MG63 (cell line): ENCODE measurements around the gene LONRF3. TPM values are rescaled to one million over a fixed set of nuclear protein-coding genes. Genes with fewer than 3 reads are reported as not detected.

ENCODE experiments used
- DNase-seq: peaks from one replicate; pipeline ENCODE4 v3.0.0-alpha.2; 2020
- H3K27me3 ChIP-seq: fragments of 250-450 bp; sonication (Bioruptor Pico); 2 replicates; pipeline ENCODE4 v1.5.1; 2020; ENCODE audit warnings: mild to moderate bottlenecking, moderate library complexity
- H3K36me3 ChIP-seq: fragments of 250-450 bp; sonication (Bioruptor Pico); 2 replicates; pipeline ENCODE4 v1.5.1; 2020; ENCODE audit warnings: mild to moderate bottlenecking, moderate library complexity
- H3K4me3 ChIP-seq: fragments of 250-450 bp; sonication (Bioruptor Pico); 2 replicates; pipeline ENCODE4 v1.5.1; 2020; ENCODE audit warnings: mild to moderate bottlenecking, moderate library complexity
- H3K9me3 ChIP-seq: fragments of 250-450 bp; sonication (Bioruptor Pico); 2 replicates; pipeline ENCODE4 v1.5.1; 2020; ENCODE audit warnings: mild to moderate bottlenecking, moderate library complexity
- total RNA-seq: library from RNA; depleted of rRNA; stranded (reverse); fragments of >200 nt; shearing (Covaris generic); gene quantifications from 2 replicates; pipeline ENCODE4 v1.2.3, GENCODE V29; 2014; ENCODE audit warnings: low replicate concordance; rRNA removed

The LONRF3 gene
- total RNA-seq: not detected in 2 replicates

DNA sequence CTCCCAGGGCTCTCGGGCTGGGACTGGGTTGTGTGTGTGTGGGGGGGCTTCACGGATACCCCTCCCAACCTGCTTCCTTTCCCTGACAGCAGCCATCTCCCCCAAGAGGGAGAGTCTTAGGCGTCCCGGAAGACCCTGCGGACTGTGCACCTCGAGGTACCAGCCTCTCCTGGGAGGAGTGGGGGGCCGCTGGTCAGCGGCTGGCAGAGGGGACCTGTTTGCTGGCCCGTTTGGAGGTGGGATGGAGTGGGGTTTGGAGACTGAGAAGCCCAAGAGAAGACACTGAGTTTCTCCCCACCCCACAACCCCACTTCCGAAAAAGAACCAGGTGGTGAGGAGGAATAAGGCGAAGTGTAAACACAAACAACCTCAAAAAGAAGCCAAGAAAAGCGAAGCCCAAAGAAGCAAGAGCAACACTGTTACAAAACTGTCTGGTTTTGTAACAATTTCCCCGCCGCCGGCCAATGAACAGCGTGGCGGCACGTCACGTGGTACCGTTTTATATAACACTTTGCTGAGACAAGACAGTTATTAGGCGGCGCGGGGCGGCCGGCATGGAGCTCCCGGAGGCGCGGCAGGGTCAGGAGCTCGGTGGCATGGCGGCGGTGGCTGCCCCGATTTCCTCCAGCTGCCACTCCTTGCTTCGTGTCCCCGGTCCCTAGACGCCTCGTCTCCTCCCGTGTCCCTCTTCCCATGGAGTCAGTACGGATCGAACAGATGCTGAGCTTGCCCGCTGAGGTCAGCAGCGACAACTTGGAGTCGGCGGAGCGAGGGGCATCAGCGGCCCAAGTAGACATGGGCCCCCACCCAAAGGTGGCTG lies at the start of gene LONRF3:
LONRF3 (plus strand) TSS at position 531 of the 820 bp plus-strand sequence; CDS start at position 694, 163 bp downstream.
- peaks cover 21% of the 10 kb centered on the region for H3K27me3 ChIP-seq
- H3K36me3 ChIP-seq: no peaks in the 10 kb centered on the region
- peak within 1 kb of the TSS; percentile 27 for H3K4me3 ChIP-seq
- DNase-seq: peak; percentile 40
- no peaks in the 10 kb centered on the region for H3K9me3 ChIP-seq

DNA sequence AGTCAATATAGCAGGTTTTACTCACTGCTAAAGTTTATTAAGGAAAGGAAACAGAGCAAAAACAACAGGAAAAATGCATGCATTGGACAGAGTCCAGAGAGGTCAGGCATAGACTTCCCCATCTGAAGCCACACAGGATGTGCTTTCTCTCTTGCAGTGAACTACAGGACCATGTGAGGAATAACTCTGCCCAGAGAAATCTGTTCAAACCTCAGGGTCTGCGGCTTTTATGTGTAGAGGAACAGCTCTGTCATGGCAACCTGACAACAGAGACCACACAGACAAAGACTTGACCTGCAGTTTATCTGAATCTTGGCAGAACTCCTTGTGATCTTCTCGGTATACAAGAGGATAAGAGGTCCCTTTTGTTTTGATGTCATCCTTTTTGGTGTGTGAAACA lies 46.3 kb upstream of the LONRF3 start:
- Histone ChIP-seq H3K36me3 (no peaks in the 10 kb centered on the region), H3K9me3 (no peaks in the 10 kb centered on the region), H3K27me3 (no peaks in the 10 kb centered on the region), H3K4me3 (no peak overlapping the region)
- DNase-seq: no peak

DNA sequence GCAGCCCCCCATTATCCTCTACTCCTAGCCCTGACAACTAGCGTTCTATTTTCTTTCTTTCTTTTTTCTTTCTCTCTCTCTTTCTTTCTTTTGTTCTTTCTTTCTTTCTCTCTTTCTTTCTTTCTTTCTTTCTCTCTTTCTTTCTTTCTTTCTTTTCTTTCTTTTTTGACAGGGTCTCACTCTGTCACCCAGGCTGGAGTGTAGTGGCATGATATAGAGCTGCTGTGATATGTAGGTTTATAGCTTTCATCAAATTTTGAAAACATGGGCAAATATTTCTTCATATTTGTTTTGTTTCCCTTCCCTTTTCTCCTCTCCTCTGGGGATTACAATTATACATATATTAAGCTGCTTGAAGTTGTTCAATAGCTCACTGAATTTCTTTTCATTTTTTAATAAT lies 39.1 kb upstream of the LONRF3 start:
- Histone ChIP-seq H3K9me3 (no peaks in the 10 kb centered on the region), H3K27me3 (no peaks in the 10 kb centered on the region), H3K36me3 (no peaks in the 10 kb centered on the region), H3K4me3 (no peak overlapping the region)
- DNase-seq: no peak

DNA sequence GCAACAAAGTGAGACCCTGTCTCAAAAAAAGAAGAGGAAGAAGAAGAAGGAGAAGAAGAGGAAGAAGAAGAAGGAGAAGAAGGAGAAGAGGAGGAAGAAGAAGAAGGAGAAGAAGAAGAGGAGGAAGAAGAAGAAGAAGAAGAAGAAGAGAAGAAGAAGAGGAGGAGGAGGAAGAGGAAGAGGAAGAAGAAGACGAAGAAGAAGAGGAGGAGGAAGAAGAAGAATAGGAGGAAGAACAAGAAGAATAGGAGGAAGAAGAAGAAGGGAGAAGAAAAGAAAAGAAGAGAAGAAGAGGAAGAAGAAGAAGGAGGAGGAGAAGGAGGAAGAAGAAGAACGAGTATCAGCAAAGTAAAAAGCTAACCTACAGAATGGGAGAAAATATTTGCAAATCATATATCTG lies 33.3 kb upstream of the LONRF3 start:
- DNase-seq: no peak
- Histone ChIP-seq H3K27me3 (no peaks in the 10 kb centered on the region), H3K9me3 (no peaks in the 10 kb centered on the region), H3K4me3 (no peak overlapping the region), H3K36me3 (no peaks in the 10 kb centered on the region)

DNA sequence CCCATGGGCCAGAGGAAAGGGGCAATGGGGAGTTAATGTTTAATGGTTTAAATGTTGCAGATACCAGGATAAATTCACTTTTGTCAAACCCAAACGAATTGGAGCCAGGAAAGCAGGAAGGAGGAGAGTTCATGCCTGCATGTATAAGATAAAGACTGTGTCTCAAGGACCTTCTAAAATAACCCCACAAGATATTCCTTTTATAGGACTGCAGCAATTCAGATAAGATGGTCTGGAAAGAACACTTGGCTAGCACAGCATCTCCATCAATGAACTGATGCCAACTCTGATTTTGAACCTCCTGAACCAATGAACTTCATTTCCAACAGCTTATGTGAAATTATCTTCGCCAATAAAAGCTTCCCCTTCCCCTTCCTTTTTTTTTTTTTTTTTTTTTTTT lies 31.3 kb upstream of the LONRF3 start:
- H3K9me3 ChIP-seq: no peaks in the 10 kb centered on the region
- no peaks in the 10 kb centered on the region for H3K27me3 ChIP-seq
- no peaks in the 10 kb centered on the region for H3K36me3 ChIP-seq
- no peak overlapping the region for H3K4me3 ChIP-seq
- no peak for DNase-seq

DNA sequence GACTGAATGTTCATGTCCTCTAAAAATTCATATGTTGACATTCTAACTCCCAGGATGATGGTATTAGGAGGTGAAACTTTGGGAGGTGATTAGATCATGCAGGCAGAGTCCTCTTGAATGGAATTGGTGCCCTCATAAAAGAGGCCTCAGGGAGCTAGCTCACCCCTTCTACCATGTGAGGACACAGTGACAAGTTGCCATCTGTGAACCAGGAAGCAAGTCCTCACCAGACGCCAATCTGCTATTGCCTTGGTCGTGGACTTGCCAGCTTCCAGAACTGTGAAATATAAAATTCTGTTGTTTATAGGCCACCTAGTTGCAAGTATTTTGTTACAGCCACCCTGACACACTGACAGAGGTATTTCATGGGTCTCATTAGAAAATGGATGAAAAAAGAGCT lies 28.5 kb upstream of the LONRF3 start:
- Histone ChIP-seq H3K36me3 (no peaks in the 10 kb centered on the region), H3K9me3 (no peaks in the 10 kb centered on the region), H3K4me3 (no peak overlapping the region), H3K27me3 (no peaks in the 10 kb centered on the region)
- DNase-seq: no peak

DNA sequence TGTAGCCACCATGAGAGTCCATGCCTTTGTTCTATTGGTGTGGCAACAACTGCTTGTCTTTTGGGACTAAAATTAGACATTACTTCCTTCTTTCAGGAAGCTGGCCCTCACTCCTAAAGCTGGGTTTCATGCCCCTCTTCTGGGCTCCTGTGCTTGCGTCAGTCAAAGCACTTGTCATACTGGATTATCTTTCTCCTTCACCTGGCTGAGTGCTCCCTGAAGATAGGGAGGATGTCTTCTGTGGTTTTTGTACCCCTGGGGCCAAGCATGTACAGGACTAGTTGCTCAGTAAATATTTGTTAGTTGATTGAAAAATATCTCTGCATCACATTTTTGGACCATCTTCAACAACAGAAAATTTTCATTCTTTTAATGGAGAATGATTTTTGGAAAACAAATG lies 26.1 kb upstream of the LONRF3 start:
- no peaks in the 10 kb centered on the region for H3K36me3 ChIP-seq
- no peaks in the 10 kb centered on the region for H3K27me3 ChIP-seq
- DNase-seq: no peak
- H3K4me3 ChIP-seq: no peak overlapping the region
- no peaks in the 10 kb centered on the region for H3K9me3 ChIP-seq

DNA sequence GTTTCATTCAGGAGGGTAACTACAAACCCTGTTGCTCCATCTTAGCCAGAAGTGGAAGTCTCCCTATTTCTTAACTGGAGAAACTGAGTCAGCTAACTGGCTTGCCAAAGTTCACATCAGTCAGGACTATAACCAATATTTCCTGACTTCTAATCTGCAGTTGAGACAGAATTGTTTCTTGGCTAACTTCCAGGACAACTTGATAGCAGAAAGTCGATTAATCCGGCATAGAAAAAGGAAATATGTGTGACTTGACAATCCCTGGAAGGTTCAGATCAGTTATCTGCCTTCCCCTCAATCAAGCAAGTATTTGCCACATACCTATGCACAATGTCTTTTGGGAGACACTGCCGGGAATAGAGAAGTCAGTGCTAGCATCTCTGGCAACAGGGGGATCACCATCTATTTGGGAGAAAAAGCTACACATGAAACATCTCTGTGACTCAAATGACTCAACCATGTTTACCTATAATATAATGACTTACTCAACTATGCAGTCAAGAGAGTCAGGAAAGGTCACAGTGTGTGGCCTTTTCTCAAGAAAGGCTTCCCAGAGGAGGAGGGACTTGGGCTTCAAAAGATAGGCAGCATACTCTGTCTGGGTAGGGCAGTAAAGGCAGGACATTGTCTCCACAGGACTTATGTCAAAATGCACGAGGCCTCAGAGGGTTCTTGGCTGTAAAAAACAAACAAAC lies 12.4 kb upstream of the LONRF3 start:
- H3K36me3 ChIP-seq: no peaks in the 10 kb centered on the region
- no peak for DNase-seq
- H3K9me3 ChIP-seq: no peaks in the 10 kb centered on the region
- H3K4me3 ChIP-seq: no peak overlapping the region
- H3K27me3 ChIP-seq: no peaks in the 10 kb centered on the region

DNA sequence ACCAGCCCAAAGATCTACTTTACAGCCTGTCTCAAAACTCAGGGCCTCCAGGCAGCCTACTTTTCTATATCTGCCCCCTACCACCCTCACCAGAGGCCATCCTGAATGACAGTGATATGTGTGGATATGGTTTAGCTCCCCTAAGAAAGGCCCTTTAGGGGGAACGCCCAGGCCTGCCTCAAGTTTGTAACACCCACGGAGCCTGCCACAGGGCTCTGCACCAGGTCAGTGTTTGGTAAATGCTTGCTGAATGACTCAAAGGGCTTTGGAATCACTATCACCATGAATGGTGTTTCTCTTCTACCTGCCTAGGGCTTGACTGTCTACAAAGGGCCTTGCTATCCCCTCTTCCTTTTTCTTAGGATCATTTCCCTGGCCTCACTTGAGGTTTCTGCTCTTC lies 11.3 kb upstream of the LONRF3 start:
- H3K4me3 ChIP-seq: no peak overlapping the region
- DNase-seq: no peak
- no peaks in the 10 kb centered on the region for H3K27me3 ChIP-seq
- H3K9me3 ChIP-seq: no peaks in the 10 kb centered on the region
- no peaks in the 10 kb centered on the region for H3K36me3 ChIP-seq

DNA sequence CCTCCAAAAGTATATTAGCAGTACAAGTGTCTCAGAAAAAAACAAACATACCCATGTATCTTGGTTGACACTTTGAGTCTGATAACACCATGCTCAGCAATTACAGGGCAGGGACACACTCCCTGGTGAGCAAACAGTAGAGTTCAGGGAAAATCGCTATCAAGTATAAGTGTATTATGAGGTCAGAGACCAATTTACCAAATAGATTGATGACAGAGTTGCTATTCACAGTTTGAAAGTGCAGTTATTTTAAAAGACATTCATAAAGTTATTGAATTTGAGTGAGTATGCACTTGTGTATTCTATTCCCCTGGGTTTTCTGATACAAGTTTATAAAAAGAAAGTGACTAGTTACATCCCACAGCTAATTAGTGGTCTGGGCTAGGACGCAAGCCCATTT lies 10.2 kb upstream of the LONRF3 start:
- Histone ChIP-seq H3K27me3 (no peaks in the 10 kb centered on the region), H3K4me3 (no peak overlapping the region), H3K36me3 (no peaks in the 10 kb centered on the region), H3K9me3 (no peaks in the 10 kb centered on the region)
- no peak for DNase-seq

DNA sequence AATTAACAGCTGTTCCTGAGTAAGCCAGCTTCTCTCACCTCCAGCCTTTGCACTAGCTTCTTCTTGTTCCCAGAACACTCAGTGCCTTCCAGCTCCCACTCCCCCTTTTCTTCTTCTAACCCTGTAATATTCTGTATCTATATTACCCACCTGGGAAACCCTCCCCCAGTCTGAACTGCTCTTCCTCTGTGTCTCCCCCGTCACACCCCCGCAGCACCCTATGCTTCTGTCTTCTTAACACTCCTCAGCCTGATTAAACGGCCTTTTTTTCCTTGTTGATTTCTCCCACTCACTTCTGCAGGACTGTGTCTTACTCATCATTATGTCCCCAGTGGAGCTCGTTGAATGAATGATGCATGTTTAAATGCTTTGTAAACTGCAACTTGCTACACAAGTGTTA lies 9.0 kb upstream of the LONRF3 start:
- H3K9me3 ChIP-seq: no peaks in the 10 kb centered on the region
- no peak overlapping the region for H3K4me3 ChIP-seq
- no peaks in the 10 kb centered on the region for H3K27me3 ChIP-seq
- no peak for DNase-seq
- no peaks in the 10 kb centered on the region for H3K36me3 ChIP-seq

DNA sequence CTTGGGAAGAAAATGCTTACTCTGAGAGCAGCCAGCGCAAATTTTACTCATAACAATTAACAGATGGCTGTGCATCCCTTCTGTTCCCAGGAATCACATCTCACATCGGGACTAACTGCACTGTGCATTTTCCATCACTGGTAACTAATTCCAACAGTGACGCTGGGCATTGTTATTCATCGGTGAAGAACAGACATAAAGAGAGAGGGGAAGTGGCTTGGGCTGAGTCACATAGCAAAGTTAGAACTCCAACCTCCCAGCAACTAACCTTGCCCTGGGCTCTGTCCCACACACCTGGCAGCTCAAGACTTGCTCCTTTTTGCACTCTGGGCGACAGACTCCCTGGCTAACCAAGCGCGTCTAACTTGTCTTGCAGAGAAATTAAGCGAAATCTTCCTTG lies 6.4 kb upstream of the LONRF3 start:
- no peak for DNase-seq
- no peaks in the 10 kb centered on the region for H3K9me3 ChIP-seq
- no peaks in the 10 kb centered on the region for H3K36me3 ChIP-seq
- H3K4me3 ChIP-seq: no peak overlapping the region
- peaks cover 3% of the 10 kb centered on the region; the same call in 1 of the 2 replicates for H3K27me3 ChIP-seq

DNA sequence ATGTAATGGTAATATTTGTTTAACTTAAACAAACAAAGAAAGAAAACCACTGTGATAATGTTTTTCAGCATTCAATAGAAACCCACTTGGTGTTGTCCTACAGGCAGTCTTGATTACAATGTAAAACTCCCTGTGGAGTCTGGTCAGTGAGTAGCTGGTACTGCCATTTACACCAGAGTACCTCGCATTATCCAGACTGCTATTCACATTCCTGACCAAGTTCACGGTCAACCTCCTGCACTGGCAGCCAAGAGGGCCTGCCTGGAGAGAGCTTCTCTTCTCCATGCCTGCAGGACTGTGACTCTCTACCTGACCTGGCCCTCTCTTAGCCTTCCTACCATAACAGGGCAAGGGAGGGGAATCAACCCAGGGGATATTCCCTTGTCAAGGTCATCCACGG lies 2.9 kb upstream of the LONRF3 start:
- no peaks in the 10 kb centered on the region for H3K36me3 ChIP-seq
- no peak for DNase-seq
- no peaks in the 10 kb centered on the region for H3K9me3 ChIP-seq
- H3K4me3 ChIP-seq: no peak overlapping the region
- H3K27me3 ChIP-seq: peaks cover 21% of the 10 kb centered on the region

DNA sequence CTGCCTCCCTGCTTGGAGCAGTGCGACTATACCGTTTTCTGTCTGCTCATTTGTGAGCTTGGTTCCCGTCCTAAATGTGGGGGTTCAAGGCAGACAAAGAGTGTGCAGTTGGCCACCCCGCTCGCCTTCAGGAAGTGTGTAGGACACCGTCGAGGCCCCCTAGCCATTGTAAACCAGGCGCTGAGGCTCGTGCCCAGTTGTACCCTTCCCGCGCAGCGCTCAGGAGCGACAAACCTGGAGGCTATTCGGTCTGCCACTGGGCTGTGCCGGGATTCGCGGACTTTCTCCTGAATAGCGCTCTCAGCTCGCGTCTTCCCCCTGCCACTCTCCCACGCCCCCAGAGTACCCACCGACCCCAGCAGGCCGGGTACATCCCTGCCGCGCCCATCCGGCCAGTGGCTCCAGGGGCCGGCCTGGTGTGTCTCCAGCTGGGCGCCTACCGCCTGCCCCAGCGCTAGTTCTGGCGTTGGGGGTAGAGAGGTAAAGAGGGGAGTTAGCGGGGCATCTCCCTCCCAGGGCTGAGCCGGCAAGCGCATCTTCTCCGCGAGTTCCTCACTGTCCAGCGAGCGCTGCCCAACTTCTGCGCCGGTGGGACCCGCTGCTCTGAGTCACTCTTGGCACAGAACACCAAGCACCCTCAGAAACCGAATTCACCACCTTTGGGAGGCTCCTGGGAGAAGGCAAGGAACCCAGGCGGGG lies 880 bp upstream of the LONRF3 start:
- peak; percentile 24 for DNase-seq
- Histone ChIP-seq H3K27me3 (peaks cover 21% of the 10 kb centered on the region), H3K4me3 (no peak overlapping the region)

DNA sequence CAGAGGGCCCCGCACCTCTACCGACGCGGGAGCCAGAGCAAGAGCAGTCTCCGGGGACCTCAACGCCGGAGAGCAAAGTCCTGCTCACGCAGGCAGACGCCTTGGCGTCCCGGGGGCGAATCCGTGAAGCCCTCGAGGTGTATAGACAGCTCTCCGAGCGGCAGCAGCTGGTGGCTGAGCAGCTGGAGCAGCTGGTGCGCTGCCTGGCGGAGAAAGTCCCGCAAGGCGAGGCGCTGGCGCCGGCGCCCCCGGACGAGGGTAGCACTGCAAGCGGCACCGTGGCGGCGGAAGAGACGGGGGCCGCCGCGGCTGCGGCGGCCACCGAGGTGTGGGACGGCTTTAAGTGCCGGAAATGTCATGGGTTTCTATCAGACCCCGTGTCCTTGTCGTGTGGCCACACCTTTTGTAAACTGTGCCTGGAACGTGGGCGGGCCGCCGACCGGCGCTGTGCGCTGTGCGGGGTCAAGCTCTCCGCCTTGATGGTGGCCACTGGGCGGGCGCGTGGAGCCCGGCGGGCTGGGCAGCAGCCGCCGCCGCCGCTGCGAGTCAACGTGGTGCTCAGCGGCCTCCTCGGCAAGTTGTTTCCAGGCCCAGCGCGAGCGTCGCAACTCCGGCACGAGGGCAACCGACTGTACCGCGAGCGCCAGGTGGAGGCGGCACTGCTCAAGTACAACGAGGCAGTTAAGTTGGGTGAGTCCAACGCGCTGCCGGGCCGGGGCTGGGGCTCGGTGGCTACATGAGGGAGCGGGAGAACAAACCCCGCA lies 672 bp downstream of the LONRF3 start:
- Histone ChIP-seq H3K36me3 (no peaks in the 10 kb centered on the region), H3K4me3 (peak overlapping the region; percentile 27), H3K27me3 (peaks cover 21% of the 10 kb centered on the region), H3K9me3 (no peaks in the 10 kb centered on the region)
- peak; percentile 29 for DNase-seq

More for the DNA sequence above, 880 bp upstream of the LONRF3 start:
- Histone ChIP-seq H3K9me3 (no peaks in the 10 kb centered on the region), H3K36me3 (no peaks in the 10 kb centered on the region)

DNA sequence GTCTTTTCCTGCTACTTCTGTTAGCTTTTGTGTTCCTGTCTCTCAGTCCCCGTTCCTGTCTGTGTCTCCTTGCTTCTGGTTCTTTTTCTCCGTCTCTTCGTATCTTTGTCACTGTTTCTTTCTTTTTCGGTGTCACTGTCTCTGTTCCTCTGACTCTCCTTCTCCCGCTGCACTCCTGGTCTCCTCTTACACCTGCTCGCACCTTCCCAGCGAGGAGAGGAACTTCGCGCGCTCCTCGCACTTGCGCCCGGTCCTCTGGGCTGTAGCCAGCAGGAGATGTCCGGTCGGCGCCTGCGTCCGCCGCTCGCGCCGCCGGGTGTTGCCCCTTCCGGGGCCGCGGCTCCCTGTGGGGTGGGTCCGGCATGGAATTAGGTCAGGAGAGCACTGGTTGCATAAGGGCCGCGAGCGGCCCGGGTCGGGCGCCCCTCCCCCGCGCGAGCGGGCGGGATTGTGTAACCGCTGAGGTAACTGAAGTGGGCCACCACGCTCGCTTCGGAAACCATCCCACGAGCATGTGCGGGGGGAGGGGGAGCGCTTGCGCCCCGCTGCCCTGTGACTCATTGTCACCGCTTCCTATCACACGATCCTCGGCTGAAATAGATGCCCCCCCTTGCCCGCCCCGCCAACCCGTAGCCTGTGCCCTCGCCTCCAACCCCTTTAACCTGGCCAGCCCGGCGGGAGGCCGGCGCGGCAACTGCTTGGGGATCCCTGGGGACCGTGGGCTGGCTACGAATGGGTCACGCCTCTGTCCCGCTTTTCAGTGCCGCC lies 1.6 kb downstream of the LONRF3 start:
- H3K9me3 ChIP-seq: no peaks in the 10 kb centered on the region
- peak overlapping the region; percentile 38 for H3K4me3 ChIP-seq
- DNase-seq: peak; percentile 35
- H3K27me3 ChIP-seq: peaks cover 21% of the 10 kb centered on the region
- H3K36me3 ChIP-seq: no peaks in the 10 kb centered on the region
